K562 (cell line): Measurements from ENCODE around the gene TMEM72. TPM values are rescaled to one million over a fixed set of nuclear protein-coding genes. Genes with fewer than 3 reads are reported as not detected.
A peak's percentile ranks its signal among the peaks of the same experiment; 100 is the strongest.

Source experiments
- ATF3 ChIP-seq, 2 experiments: fragments of 450-650 bp in 1 of 2; sonication (generic) in 1 of 2; formaldehyde crosslinking in 1 of 2; IDR thresholded peaks in 1 of 2; conservative IDR thresholded peaks in 1 of 2; 2 replicates each; pipeline versions ENCODE4 v1.6.1 to v1.8.1; 2016 to 2023; ENCODE audit warnings: mild to moderate bottlenecking in 2 of 2, moderate library complexity in 2 of 2, inconsistent platforms in 1 of 2, missing genetic modification reagents in 1 of 2
- DACH1 ChIP-seq: fragments of 450-650 bp; IDR thresholded peaks from 2 replicates; pipeline ENCODE4 v1.6.1; 2018; ENCODE audit not compliant: partially characterized antibody
- DPF2 ChIP-seq: fragments of 450-650 bp; IDR thresholded peaks from 2 replicates; pipeline ENCODE4 v1.6.1; 2016
- ETS1 ChIP-seq: conservative IDR thresholded peaks from 2 replicates; pipeline ENCODE4 v1.6.1; 2011; ENCODE audit warnings: low read depth, mild to moderate bottlenecking, low read length; ENCODE audit not compliant: control insufficient read depth
- FOS ChIP-seq: IDR thresholded peaks from 3 replicates; pipeline ENCODE4 v1.6.1; 2011; ENCODE audit not compliant: insufficient read length; ENCODE audit errors: extremely low read depth
- HDAC1 ChIP-seq, 2 experiments: fragments of 450-650 bp; IDR thresholded peaks; 2 replicates each; pipeline ENCODE4 v1.6.1; 2016 to 2017; ENCODE audit warnings: inconsistent platforms in 1 of 2, mild to moderate bottlenecking in 1 of 2, moderate library complexity in 1 of 2
- JUND ChIP-seq, 2 experiments: IDR thresholded peaks; 2 replicates in 1 of 2; 3 replicates in 1 of 2; pipeline ENCODE4 v1.6.1; 2011; ENCODE audit warnings: borderline replicate concordance in 2 of 2, low read depth in 2 of 2, low read length in 2 of 2, improper control_type of control experiment in 1 of 2, missing biosample characterization in 1 of 2, missing genetic modification characterization in 1 of 2, missing genetic modification reagents in 1 of 2
- KDM4B ChIP-seq, 2 experiments: fragments of 450-650 bp in 1 of 2; sonication (generic) in 1 of 2; IDR thresholded peaks; 2 replicates each; pipeline ENCODE4 v1.6.1; 2016 to 2017; ENCODE audit warnings: borderline replicate concordance in 2 of 2, antibody characterized with exemption in 1 of 2, low read depth in 1 of 2, mild to moderate bottlenecking in 1 of 2
- L3MBTL2 ChIP-seq: fragments of 450-650 bp; IDR thresholded peaks from 2 replicates; pipeline ENCODE4 v1.6.1; 2016; ENCODE audit warnings: mild to moderate bottlenecking, moderate library complexity
- MAFF ChIP-seq: IDR thresholded peaks from 2 replicates; pipeline ENCODE4 v1.6.1; 2012; ENCODE audit warnings: low read length, improper control_type of control experiment
- MEIS2 ChIP-seq: fragments of 450-650 bp; IDR thresholded peaks from 2 replicates; pipeline ENCODE4 v1.6.1; 2014; ENCODE audit warnings: mild to moderate bottlenecking; ENCODE audit not compliant: partially characterized antibody
- MYNN ChIP-seq, 2 experiments: sonication (generic); formaldehyde crosslinking in 1 of 2; IDR thresholded peaks; 2 replicates each; pipeline versions ENCODE4 v1.5.0 to v1.6.1; 2016 to 2020; ENCODE audit warnings: antibody characterized with exemption in 1 of 2, missing genetic modification reagents in 1 of 2
- PREB ChIP-seq: sonication (generic); formaldehyde crosslinking; IDR thresholded peaks from 2 replicates; pipeline ENCODE4 v1.8.1; 2023; ENCODE audit warnings: mild to moderate bottlenecking, missing genetic modification reagents
- PRPF4 ChIP-seq: fragments of 200-400 bp; formaldehyde crosslinking; IDR thresholded peaks from one replicate; pipeline ENCODE4 v1.6.1; 2017; ENCODE audit warnings: low read length, low read depth, mild to moderate bottlenecking; ENCODE audit not compliant: insufficient read depth, poor library complexity, severe bottlenecking
- RBM17 ChIP-seq: fragments of 200-400 bp; formaldehyde crosslinking; IDR thresholded peaks from 2 replicates; pipeline ENCODE4 v1.6.1; 2017; ENCODE audit warnings: low read depth, mild to moderate bottlenecking, low read length, borderline replicate concordance
- SP1 ChIP-seq: sonication (generic); formaldehyde crosslinking; IDR thresholded peaks from 2 replicates; pipeline ENCODE4 v1.8.1; 2022; ENCODE audit warnings: mild to moderate bottlenecking, missing genetic modification reagents
- TAF7 ChIP-seq: fragments of 450-650 bp; IDR thresholded peaks from 2 replicates; pipeline ENCODE4 v1.6.1; 2016; ENCODE audit warnings: missing genetic modification characterization, missing compliant biosample characterization
- TARDBP ChIP-seq: fragments of 450-650 bp; IDR thresholded peaks from 2 replicates; pipeline ENCODE4 v1.6.1; 2016
- ZBTB34 ChIP-seq: fragments of 250-450 bp; sonication (Bioruptor Pico); IDR thresholded peaks from 2 replicates; pipeline ENCODE4 v1.8.0; 2021; ENCODE audit warnings: mild to moderate bottlenecking, moderate library complexity
- ZNF280A ChIP-seq: fragments of 450-650 bp; IDR thresholded peaks from 2 replicates; pipeline ENCODE4 v1.6.1; 2018; ENCODE audit warnings: mild to moderate bottlenecking, low read depth; ENCODE audit not compliant: partially characterized antibody
- ZNF316 ChIP-seq: fragments of 450-650 bp; IDR thresholded peaks from 2 replicates; pipeline ENCODE4 v1.6.1; 2016
- polyA plus RNA-seq, 8 experiments: library from polyadenylated mRNA; depleted of rRNA in 4 of 8; stranded (reverse) in 5 of 8; unstranded in 3 of 8; fragments of >200 nt; fragmentation: Nextera tagmentation in 2 of 8; fragmentation: Illumina TruSeq in 1 of 8; extraction: Ambion mirVana in 2 of 8; extraction: Trizol in 1 of 8; gene quantifications; 2 replicates each; pipeline versions ENCODE4 v1.2.1 to v1.2.3, GENCODE V29; 2011 to 2014; ENCODE audit warnings: inconsistent platforms in 1 of 8, missing spikeins in 1 of 8
- total RNA-seq, 7 experiments: library from RNA; depleted of rRNA in 6 of 7; stranded (reverse); fragments of >200 nt in 6 of 7; fragmentation: Illumina TruSeq in 2 of 7; extraction: Trizol in 2 of 7; gene quantifications; 2 replicates each; pipeline versions ENCODE4 v1.2.1 to v1.2.3, GENCODE V29; 2011 to 2021; ENCODE audit warnings: low replicate concordance in 1 of 7
- TF ChIP-seq, protein P1 (sequence below): fragments of 450-650 bp; IDR thresholded peaks from 2 replicates; pipeline ENCODE4 v1.6.1; 2016; ENCODE audit warnings: low read depth, mild to moderate bottlenecking, moderate library complexity

The TMEM72 gene
- total and polyA plus RNA-seq, 9 of the 15 experiments (the other 6 are each of a cell fraction or from before 2014, with no cell fraction given), result not detected

- TF ChIP-seq ETS1, result no peak
- TF ChIP-seq DACH1, result peak; percentile 10
- TF ChIP-seq MEIS2, result no peak
- TF ChIP-seq RBM17, result no peak
- TF ChIP-seq DPF2, result 0 out of 2 replicates have a peak, but pooled peaks have one; percentile 22
- TF ChIP-seq ZNF280A, result peak; percentile 83
- no peak for TF ChIP-seq MYNN (IDR thresholded peaks at IDR 0.05)
- no peak for TF ChIP-seq MYNN (CRISPR knock-in tag; IDR thresholded peaks at IDR 0.05)
- TF ChIP-seq KDM4B (IDR thresholded peaks at IDR 0.05; ENCODE audit: borderline replicate concordance in 2 of 2, low read depth in 1 of 2), result no peak
- peak; percentile 24; the same call in 1 of the 2 replicates for TF ChIP-seq JUND (IDR thresholded peaks at IDR 0.05; ENCODE audit: borderline replicate concordance, low read depth, low read length)
- no peak for TF ChIP-seq JUND (tag; IDR thresholded peaks at IDR 0.05; ENCODE audit: borderline replicate concordance, low read depth, low read length)
- TF ChIP-seq FOS, result no peak
- TF ChIP-seq ATF3 (IDR thresholded peaks at IDR 0.05), result peak; percentile 35; the same call in 1 of the 2 replicates
- no peak for TF ChIP-seq ATF3 (CRISPR knock-in tag; conservative IDR thresholded peaks at IDR 0.05)
- TF ChIP-seq ZBTB34, result no peak
- no peak for TF ChIP-seq PREB (CRISPR knock-in tag)
- TF ChIP-seq TAF7 (tag), result no peak
- no peak for TF ChIP-seq TARDBP
- peak; percentile 63 for TF ChIP-seq ZNF316
- TF ChIP-seq MAFF, result peak; percentile 50
- no peak for TF ChIP-seq L3MBTL2
- no peak for TF ChIP-seq PRPF4
- TF ChIP-seq HDAC1 (IDR thresholded peaks at IDR 0.05), result no peak
- TF ChIP-seq, protein P1, sequence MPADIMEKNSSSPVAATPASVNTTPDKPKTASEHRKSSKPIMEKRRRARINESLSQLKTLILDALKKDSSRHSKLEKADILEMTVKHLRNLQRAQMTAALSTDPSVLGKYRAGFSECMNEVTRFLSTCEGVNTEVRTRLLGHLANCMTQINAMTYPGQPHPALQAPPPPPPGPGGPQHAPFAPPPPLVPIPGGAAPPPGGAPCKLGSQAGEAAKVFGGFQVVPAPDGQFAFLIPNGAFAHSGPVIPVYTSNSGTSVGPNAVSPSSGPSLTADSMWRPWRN, result no peak
- no peak for TF ChIP-seq SP1
Measured at GRCh38 chr10:44944354-44944753, 33.2 kb downstream of the TMEM72 start (continued).
